Stimulated activated CD4-positive, alpha-beta T cell treated with anti-CD3 and anti-CD28 coated beads, TNF-alpha, amount 100 ng/mL, for 24 hours (primary cell): Measurements from ENCODE around the gene AMT.

Source experiments
- DNase-seq, 3 experiments: peaks; one replicate each; pipeline ENCODE4 v3.0.0-alpha.2; 2020; ENCODE audit warnings: low read depth in 3 of 3

AMT gene

GRCh38 chr3:49389297-49389696 is 33.0 kb downstream of the AMT start:
- DNase-seq = no peak

- no peak for DNase-seq
These were observed 33.9 kb downstream of the AMT start for GRCh38 chr3:49388289-49388820.

- no peak for DNase-seq
These were observed 34.6 kb downstream of the AMT start for GRCh38 chr3:49387721-49388120.

GRCh38 chr3:49386056-49386756 is 36.1 kb downstream of the AMT start:
- DNase-seq = no peak

- DNase-seq = no peak
These were observed 36.7 kb downstream of the AMT start for GRCh38 chr3:49385617-49386016.

GRCh38 chr3:49383387-49383786 is 38.9 kb downstream of the AMT start:
- no peak for DNase-seq

- DNase-seq = no peak
These were observed 43.9 kb downstream of the AMT start for GRCh38 chr3:49378249-49378895.

GRCh38 chr3:49377483-49377882 is 44.8 kb downstream of the AMT start:
- peak; percentile 16 to 54 (median 29) for DNase-seq

- no peak for DNase-seq
These were observed 50.3 kb downstream of the AMT start for GRCh38 chr3:49371946-49372345.

- no peak for DNase-seq
These were observed 51.5 kb downstream of the AMT start for GRCh38 chr3:49370585-49371290.
